ENCODE results near the gene NADK2.

- TF ChIP-seq CTCF (conservative IDR thresholded peaks at IDR 0.05; ENCODE audit: low read length): no peak
- TF ChIP-seq EZH2phosphoT487 (IDR thresholded peaks at IDR 0.05; ENCODE audit: borderline replicate concordance, low read depth, low read length): no peak
Observed at GRCh38 chr5:36215910-36216309, 25.8 kb downstream of the NADK2 start.
